ENCODE results near the gene TRIM38.

The TRIM38 gene

DNA sequence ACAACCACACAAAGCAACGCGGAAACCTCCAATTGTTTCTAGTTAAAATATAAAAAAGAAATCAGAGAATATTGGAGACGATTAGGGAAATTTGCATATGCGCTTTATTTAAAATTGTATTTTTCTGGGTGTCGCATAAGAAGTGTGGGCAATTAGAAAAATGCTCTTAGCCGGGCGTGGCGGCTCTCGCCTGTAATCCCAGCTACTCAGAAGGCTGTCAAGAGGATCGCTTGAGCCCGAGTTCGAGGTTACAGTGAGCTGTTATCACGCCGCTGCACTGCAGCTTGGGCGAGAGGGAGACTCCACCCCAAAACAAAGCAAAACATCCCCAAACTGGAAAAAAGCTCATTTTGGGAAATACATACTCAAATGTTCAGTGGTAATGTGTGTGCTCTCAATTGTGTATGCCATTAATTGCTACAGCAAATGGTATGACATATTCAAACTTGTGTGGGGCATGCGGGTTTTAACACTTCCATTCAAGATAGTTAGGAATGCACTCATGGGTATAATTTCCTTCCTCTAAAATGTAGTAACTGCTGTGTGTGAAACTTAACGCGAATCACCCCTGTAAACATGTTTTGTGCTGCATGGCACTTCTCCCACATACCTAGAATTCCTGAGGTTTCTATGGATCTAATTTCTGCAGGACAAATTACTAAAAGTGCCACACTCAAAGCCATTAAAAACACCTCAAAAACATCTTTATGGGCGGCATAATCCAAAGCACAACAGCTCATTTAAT lies 69.9 kb downstream of the TRIM38 start:
- Histone ChIP-seq H3K27me3 (ENCODE audit: insufficient read depth, insufficient read length) (no peaks in the 10 kb centered on the region), H3K4me1 (ENCODE audit: insufficient read depth, insufficient read length) (no peaks in the 10 kb centered on the region), H3K9me3 (ENCODE audit: insufficient read depth, low read length) (no peaks in the 10 kb centered on the region), H3K4me3 (ENCODE audit: insufficient read length, low read depth) (peak overlapping the region; percentile 62), H3K36me3 (ENCODE audit: insufficient read depth, insufficient read length, low read length) (no peaks in the 10 kb centered on the region), H3K9ac (ENCODE audit: insufficient read length, low read depth) (peak overlapping the region; percentile 89)
- no peak for DNase-seq (ENCODE audit: low read depth, low spot score)
- TF ChIP-seq YY1 (IDR thresholded peaks at IDR 0.05; ENCODE audit: insufficient read depth, insufficient read length) (no peak), ZNF274 (IDR thresholded peaks at IDR 0.05; ENCODE audit: low read depth, low read length) (no peak), SUZ12 (IDR thresholded peaks at IDR 0.05; ENCODE audit: extremely low read depth, insufficient read depth, insufficient read length) (no peak)

- peak overlapping the region; percentile 62 for H3K4me3 ChIP-seq (ENCODE audit: insufficient read length, low read depth)
- TF ChIP-seq YY1 (IDR thresholded peaks at IDR 0.05; ENCODE audit: insufficient read depth, insufficient read length): no peak
- no peak for TF ChIP-seq ZNF274 (IDR thresholded peaks at IDR 0.05; ENCODE audit: low read depth, low read length)
- no peak for TF ChIP-seq SUZ12 (IDR thresholded peaks at IDR 0.05; ENCODE audit: extremely low read depth, insufficient read depth, insufficient read length)
- H3K9ac ChIP-seq (ENCODE audit: insufficient read length, low read depth): peak overlapping the region; percentile 89
- H3K4me1 ChIP-seq (ENCODE audit: insufficient read depth, insufficient read length): no peaks in the 10 kb centered on the region
- peak; percentile 86 for DNase-seq (ENCODE audit: low read depth, low spot score)
- no peaks in the 10 kb centered on the region for H3K27me3 ChIP-seq (ENCODE audit: insufficient read depth, insufficient read length)
- no peaks in the 10 kb centered on the region for H3K9me3 ChIP-seq (ENCODE audit: insufficient read depth, low read length)
- H3K36me3 ChIP-seq (ENCODE audit: insufficient read depth, insufficient read length, low read length): no peaks in the 10 kb centered on the region
Measured at GRCh38 chr6:26033085-26033940, 70.7 kb downstream of the TRIM38 start.

GRCh38 chr6:26033941-26034354 lies 71.3 kb downstream of the TRIM38 start:
- no peak for TF ChIP-seq YY1 (IDR thresholded peaks at IDR 0.05; ENCODE audit: insufficient read depth, insufficient read length)
- no peak for TF ChIP-seq SUZ12 (IDR thresholded peaks at IDR 0.05; ENCODE audit: extremely low read depth, insufficient read depth, insufficient read length)
- TF ChIP-seq ZNF274 (IDR thresholded peaks at IDR 0.05; ENCODE audit: low read depth, low read length): no peak
- no peaks in the 10 kb centered on the region for H3K4me1 ChIP-seq (ENCODE audit: insufficient read depth, insufficient read length)
- no peaks in the 10 kb centered on the region for H3K9me3 ChIP-seq (ENCODE audit: insufficient read depth, low read length)
- peak overlapping the region; percentile 74 for H3K9ac ChIP-seq (ENCODE audit: insufficient read length, low read depth)
- peak overlapping the region; percentile 62 for H3K4me3 ChIP-seq (ENCODE audit: insufficient read length, low read depth)
- no peaks in the 10 kb centered on the region for H3K27me3 ChIP-seq (ENCODE audit: insufficient read depth, insufficient read length)
- no peak for DNase-seq (ENCODE audit: low read depth, low spot score)
- H3K36me3 ChIP-seq (ENCODE audit: insufficient read depth, insufficient read length, low read length): no peaks in the 10 kb centered on the region

DNA sequence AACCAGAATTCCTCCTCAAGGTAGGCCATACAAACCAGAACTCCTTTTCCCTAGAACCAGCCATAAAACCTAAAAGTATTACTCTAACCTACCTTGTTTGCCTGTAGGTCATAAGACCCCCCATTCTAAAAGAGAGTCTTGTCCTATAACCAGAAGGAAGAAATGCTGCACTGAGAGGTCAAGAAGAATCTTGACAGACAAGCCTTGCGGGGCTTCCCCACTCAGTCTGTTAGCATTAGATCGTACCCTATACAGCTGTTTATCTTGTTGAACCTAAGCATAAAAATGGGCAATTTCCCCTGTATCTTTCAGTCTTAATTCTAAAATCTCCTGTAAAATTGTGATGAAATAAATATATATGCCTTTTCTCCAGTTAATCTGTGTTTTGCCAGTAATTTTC lies 72.3 kb downstream of the TRIM38 start:
- TF ChIP-seq SUZ12 (IDR thresholded peaks at IDR 0.05; ENCODE audit: extremely low read depth, insufficient read depth, insufficient read length) (no peak), ZNF274 (IDR thresholded peaks at IDR 0.05; ENCODE audit: low read depth, low read length) (no peak), YY1 (IDR thresholded peaks at IDR 0.05; ENCODE audit: insufficient read depth, insufficient read length) (no peak)
- no peak for DNase-seq (ENCODE audit: low read depth, low spot score)
- H3K9me3 ChIP-seq (ENCODE audit: insufficient read depth, low read length): no peaks in the 10 kb centered on the region
- no peaks in the 10 kb centered on the region for H3K36me3 ChIP-seq (ENCODE audit: insufficient read depth, insufficient read length, low read length)
- peak overlapping the region; percentile 62 for H3K4me3 ChIP-seq (ENCODE audit: insufficient read length, low read depth)
- H3K4me1 ChIP-seq (ENCODE audit: insufficient read depth, insufficient read length): no peaks in the 10 kb centered on the region
- peak overlapping the region; percentile 74 for H3K9ac ChIP-seq (ENCODE audit: insufficient read length, low read depth)
- H3K27me3 ChIP-seq (ENCODE audit: insufficient read depth, insufficient read length): no peaks in the 10 kb centered on the region
